Trophoblast cell (in vitro differentiated cells and primary cell): ENCODE data around the gene SLC46A3.
A peak's percentile ranks its signal among the peaks of the same experiment; 100 is the strongest.
"Not testable (repeated sequence)": the region's sequence is repeated elsewhere in the genome, so short reads cannot be mapped to it uniquely, and the experiment has no call there.

ENCODE experiments used
- DNase-seq, 2 donors: peaks; one replicate each; pipeline ENCODE4 v3.0.0-alpha.2; 2016
- H2AFZ ChIP-seq: 2 replicates; pipeline ENCODE4 v1.6.1; 2013; ENCODE audit warnings: low read length, moderate library complexity, mild to moderate bottlenecking; ENCODE audit not compliant: insufficient read depth, poor library complexity
- H2AK5ac ChIP-seq: 2 replicates; pipeline ENCODE4 v1.6.1; 2013; ENCODE audit warnings: mild to moderate bottlenecking, low read length
- H2BK120ac ChIP-seq: 2 replicates; pipeline ENCODE4 v1.6.1; 2013; ENCODE audit warnings: low read length, mild to moderate bottlenecking, moderate library complexity; ENCODE audit not compliant: insufficient read depth, poor library complexity
- H2BK12ac ChIP-seq: 2 replicates; pipeline ENCODE4 v1.6.1; 2013; ENCODE audit warnings: mild to moderate bottlenecking, low read length, moderate library complexity
- H2BK5ac ChIP-seq: 2 replicates; pipeline ENCODE4 v1.6.1; 2013; ENCODE audit warnings: low read length, low read depth, moderate library complexity, mild to moderate bottlenecking; ENCODE audit not compliant: poor library complexity
- H3K14ac ChIP-seq: 2 replicates; pipeline ENCODE4 v1.6.1; 2013; ENCODE audit warnings: mild to moderate bottlenecking, low read length
- H3K18ac ChIP-seq: 2 replicates; pipeline ENCODE4 v1.6.1; 2013; ENCODE audit warnings: mild to moderate bottlenecking, low read length
- H3K23ac ChIP-seq: 2 replicates; pipeline ENCODE4 v1.6.1; 2013; ENCODE audit warnings: low read length
- H3K27ac ChIP-seq: 2 replicates; pipeline ENCODE4 v1.5.1; 2013; ENCODE audit warnings: low read depth, mild to moderate bottlenecking, inconsistent platforms, low read length, moderate library complexity
- H3K27me3 ChIP-seq: 2 replicates; pipeline ENCODE4 v1.6.1; 2013; ENCODE audit warnings: inconsistent platforms, mild to moderate bottlenecking, low read length, moderate library complexity; ENCODE audit not compliant: insufficient read depth
- H3K36me3 ChIP-seq, 2 experiments: 1 replicate in 1 of 2; 2 replicates in 1 of 2; pipeline ENCODE4 v1.6.1; 2013; ENCODE audit warnings: low read length in 2 of 2, mild to moderate bottlenecking in 2 of 2, moderate library complexity in 1 of 2; ENCODE audit not compliant: insufficient read depth in 2 of 2, control insufficient read depth in 1 of 2
- H3K4ac ChIP-seq: 2 replicates; pipeline ENCODE4 v1.6.1; 2013; ENCODE audit warnings: low read depth, mild to moderate bottlenecking, low read length, moderate library complexity
- H3K4me1 ChIP-seq, 2 experiments: 1 replicate in 1 of 2; 2 replicates in 1 of 2; pipeline ENCODE4 v1.6.1; 2013; ENCODE audit warnings: low read length in 2 of 2, mild to moderate bottlenecking in 2 of 2, moderate library complexity in 1 of 2; ENCODE audit not compliant: insufficient read depth in 2 of 2, control insufficient read depth in 1 of 2
- H3K4me2 ChIP-seq: 2 replicates; pipeline ENCODE4 v1.6.1; 2013; ENCODE audit warnings: inconsistent platforms, mild to moderate bottlenecking, low read length, moderate library complexity
- H3K4me3 ChIP-seq: 2 replicates; pipeline ENCODE4 v1.5.1; 2013; ENCODE audit warnings: mild to moderate bottlenecking, low read depth, low read length, inconsistent platforms
- H3K79me1 ChIP-seq: one replicate; pipeline ENCODE4 v1.6.1; 2013; ENCODE audit warnings: low read length
- H3K79me2 ChIP-seq: 2 replicates; pipeline ENCODE4 v1.6.1; 2013; ENCODE audit warnings: low read length, mild to moderate bottlenecking; ENCODE audit not compliant: control insufficient read depth, insufficient read depth, poor library complexity
- H3K9ac ChIP-seq: 2 replicates; pipeline ENCODE4 v1.6.1; 2013; ENCODE audit warnings: mild to moderate bottlenecking, low read length
- H3K9me3 ChIP-seq: 2 replicates; pipeline ENCODE4 v1.6.1; 2013; ENCODE audit warnings: low read depth, mild to moderate bottlenecking, control low read depth, inconsistent platforms, low read length; ENCODE audit not compliant: insufficient read depth
- H4K12ac ChIP-seq: 2 replicates; pipeline ENCODE4 v1.6.1; 2013; ENCODE audit warnings: low read depth, mild to moderate bottlenecking, low read length, moderate library complexity
- H4K8ac ChIP-seq: 2 replicates; pipeline ENCODE4 v1.6.1; 2013; ENCODE audit warnings: low read depth, mild to moderate bottlenecking, low read length, moderate library complexity
- H4K91ac ChIP-seq: one replicate; pipeline ENCODE4 v1.6.1; 2013; ENCODE audit warnings: low read depth, mild to moderate bottlenecking, low read length, moderate library complexity
- WGBS: extraction: QIAGEN DNeasy Blood & Tissue Kit; methylation state at CpG from one replicate; pipeline ENCODE4 v1.1.7; 2013; ENCODE audit warnings: missing lambda C conversion rate; ENCODE audit not compliant: insufficient read length, insufficient coverage; ENCODE audit errors: extremely low coverage; 5-methylcytosine and 5-hydroxymethylcytosine counted together

The SLC46A3 gene

GRCh38 chr13:28697441-28697840, 21.3 kb downstream of the SLC46A3 start:
- no peak for DNase-seq
- H3K4me2 ChIP-seq = no peak overlapping the region
- H3K14ac ChIP-seq = no peak overlapping the region
- no peak overlapping the region for H2BK5ac ChIP-seq
- no peak overlapping the region for H2BK12ac ChIP-seq
- H3K27ac ChIP-seq = no peak overlapping the region
- no peak overlapping the region for H4K12ac ChIP-seq
- H2AK5ac ChIP-seq = no peak overlapping the region
- H3K9ac ChIP-seq = no peak overlapping the region
- H4K91ac ChIP-seq = no peak overlapping the region
- H2BK120ac ChIP-seq = no peak overlapping the region
- no peaks in the 10 kb centered on the region for H3K36me3 ChIP-seq
- no peaks in the 10 kb centered on the region for H3K27me3 ChIP-seq
- H3K4ac ChIP-seq = no peak overlapping the region
- peaks cover 2 to 4% of the 10 kb centered on the region in 2 experiments for H3K4me1 ChIP-seq
- H3K79me1 ChIP-seq = peaks cover 3% of the 10 kb centered on the region
- H3K4me3 ChIP-seq = no peak overlapping the region
- peaks cover 3% of the 10 kb centered on the region for H3K9me3 ChIP-seq
- no peaks in the 10 kb centered on the region for H3K79me2 ChIP-seq
- no CpG with 5 or more reads among the region's 1 CpG for WGBS
- no peak overlapping the region for H2AFZ ChIP-seq
- no peak overlapping the region for H4K8ac ChIP-seq
- no peak overlapping the region for H3K23ac ChIP-seq
- H3K18ac ChIP-seq = no peak overlapping the region

- not testable (repeated sequence) for H3K9ac ChIP-seq, H2BK5ac ChIP-seq, H3K9me3 ChIP-seq, H4K8ac ChIP-seq, H2AK5ac ChIP-seq, H4K12ac ChIP-seq, H3K36me3 ChIP-seq, H3K23ac ChIP-seq, H3K27ac ChIP-seq, H2BK12ac ChIP-seq, H3K18ac ChIP-seq, H3K4me1 ChIP-seq, H3K4ac ChIP-seq, H3K27me3 ChIP-seq, H3K4me3 ChIP-seq, H3K79me1 ChIP-seq, H3K79me2 ChIP-seq
- peak overlapping the region; percentile 48 for H3K14ac ChIP-seq
- peak overlapping the region; percentile 31 for H3K4me2 ChIP-seq
- H2BK120ac ChIP-seq = peak overlapping the region; percentile 30
- H4K91ac ChIP-seq = peak overlapping the region; percentile 42
- peak overlapping the region; percentile 52 for H2AFZ ChIP-seq
- DNase-seq = peak in 1 of 2 donors; percentile 28
- WGBS = no CpG with 5 or more reads among the region's 11 CpGs
These were observed 24.9 kb downstream of the SLC46A3 start for GRCh38 chr13:28693605-28694491.

GRCh38 chr13:28685892-28686291, 32.9 kb downstream of the SLC46A3 start:
- Histone ChIP-seq H2AK5ac (no peak overlapping the region), H3K4me3 (no peak overlapping the region), H3K9me3 (peaks cover 2% of the 10 kb centered on the region), H2BK120ac (no peak overlapping the region), H3K23ac (no peak overlapping the region), H3K9ac (no peak overlapping the region), H4K91ac (no peak overlapping the region), H2AFZ (no peak overlapping the region), H4K8ac (no peak overlapping the region), H3K27ac (no peak overlapping the region), H3K14ac (no peak overlapping the region), H3K18ac (no peak overlapping the region), H3K4ac (no peak overlapping the region), H2BK12ac (no peak overlapping the region), H3K4me1 (no peaks in the 10 kb centered on the region), H3K36me3 (no peaks in the 10 kb centered on the region), H3K4me2 (no peak overlapping the region), H3K27me3 (no peaks in the 10 kb centered on the region), H2BK5ac (no peak overlapping the region), H3K79me2 (no peaks in the 10 kb centered on the region), H3K79me1 (no peaks in the 10 kb centered on the region), H4K12ac (no peak overlapping the region)
- WGBS = no CpG with 5 or more reads among the region's 3 CpGs
- DNase-seq = no peak

GRCh38 chr13:28685114-28685513, 33.7 kb downstream of the SLC46A3 start:
- Histone ChIP-seq H2BK120ac (no peak overlapping the region), H3K27me3 (no peaks in the 10 kb centered on the region), H4K12ac (no peak overlapping the region), H2AFZ (no peak overlapping the region), H3K79me2 (no peaks in the 10 kb centered on the region), H3K4me3 (no peak overlapping the region), H3K4me1 (no peaks in the 10 kb centered on the region), H2BK12ac (no peak overlapping the region), H3K27ac (no peak overlapping the region), H2BK5ac (no peak overlapping the region), H4K8ac (no peak overlapping the region), H3K4me2 (no peak overlapping the region), H3K23ac (no peak overlapping the region), H4K91ac (no peak overlapping the region), H3K18ac (no peak overlapping the region), H3K14ac (no peak overlapping the region), H3K9ac (no peak overlapping the region), H3K9me3 (peaks cover 2% of the 10 kb centered on the region), H3K79me1 (no peaks in the 10 kb centered on the region), H3K4ac (no peak overlapping the region), H2AK5ac (no peak overlapping the region), H3K36me3 (no peaks in the 10 kb centered on the region)
- WGBS = no CpG with 5 or more reads among the region's 12 CpGs
- no peak for DNase-seq
